G401.6 (cell line): ENCODE results near the gene COMMD4.
A peak's percentile ranks its signal among the peaks of the same experiment; 100 is the strongest.

Experiments
- FAIRE-seq: peaks from 2 replicates; lab custom pipeline; 2012; peaks lifted over from hg19 to GRCh38; lab: Jason Lieb, UNC

COMMD4 gene

GRCh38 chr15:75380773-75381172 is 44.9 kb downstream of the COMMD4 start:
- FAIRE-seq, result no peak

GRCh38 chr15:75383986-75384385 is 48.1 kb downstream of the COMMD4 start:
- peak; percentile 47 for FAIRE-seq
